ENCODE data around the gene LIME1.
"Not testable (repeated sequence)": the region's sequence is repeated elsewhere in the genome, so short reads cannot be mapped to it uniquely, and the experiment has no call there.

The LIME1 gene

DNA sequence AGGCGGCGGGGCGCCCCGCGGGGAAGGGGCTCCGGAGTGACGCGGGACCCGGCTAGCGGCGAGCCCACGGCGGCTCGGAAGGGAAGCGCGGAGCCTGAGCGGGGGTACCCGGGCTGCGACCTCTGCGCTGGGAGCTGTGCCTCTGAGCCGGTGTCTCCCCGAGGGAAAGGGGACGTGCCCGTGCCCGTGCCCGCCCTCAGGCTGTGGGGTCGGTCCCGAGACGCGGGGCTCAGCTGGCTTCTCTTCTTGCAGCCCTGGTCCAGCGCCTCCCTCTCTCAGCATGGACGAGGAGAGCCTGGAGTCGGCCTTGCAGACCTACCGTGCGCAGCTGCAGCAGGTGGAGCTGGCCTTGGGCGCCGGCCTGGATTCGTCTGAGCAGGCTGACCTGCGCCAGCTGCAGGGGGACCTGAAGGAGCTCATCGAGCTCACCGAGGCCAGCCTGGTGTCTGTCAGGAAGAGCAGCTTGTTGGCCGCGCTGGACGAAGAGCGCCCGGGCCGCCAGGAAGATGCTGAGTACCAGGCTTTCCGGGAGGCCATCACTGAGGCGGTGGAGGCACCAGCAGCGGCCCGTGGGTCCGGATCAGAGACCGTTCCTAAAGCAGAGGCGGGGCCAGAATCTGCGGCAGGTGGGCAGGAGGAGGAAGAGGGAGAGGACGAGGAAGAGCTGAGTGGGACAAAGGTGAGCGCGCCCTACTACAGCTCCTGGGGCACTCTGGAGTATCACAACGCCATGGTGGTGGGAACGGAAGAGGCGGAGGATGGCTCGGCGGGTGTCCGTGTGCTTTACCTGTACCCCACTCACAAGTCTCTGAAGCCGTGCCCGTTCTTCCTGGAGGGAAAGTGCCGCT lies 27.9 kb upstream of the LIME1 start:
- DNase-seq (ENCODE audit: low spot score), result no peak

DNA sequence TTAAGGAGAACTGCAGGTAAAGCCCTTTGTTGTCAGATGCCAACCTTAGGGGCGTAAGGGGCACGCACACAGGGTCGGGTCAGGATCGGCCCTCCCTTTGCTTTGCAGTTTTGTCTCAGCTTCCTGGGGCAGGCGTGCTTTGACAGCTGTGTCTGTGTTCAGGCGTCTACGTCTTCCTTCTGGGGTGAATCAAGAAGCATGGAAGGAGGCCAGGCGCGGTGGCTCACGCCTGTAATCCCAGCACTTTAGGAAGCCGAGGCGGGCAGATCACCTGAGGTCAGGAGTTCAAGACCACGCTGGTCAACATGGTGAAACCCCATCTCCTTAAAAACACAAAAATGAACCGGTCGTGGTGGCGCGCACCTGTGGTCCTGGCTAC lies 27.3 kb upstream of the LIME1 start:
- DNase-seq (ENCODE audit: low spot score), result no peak

DNA sequence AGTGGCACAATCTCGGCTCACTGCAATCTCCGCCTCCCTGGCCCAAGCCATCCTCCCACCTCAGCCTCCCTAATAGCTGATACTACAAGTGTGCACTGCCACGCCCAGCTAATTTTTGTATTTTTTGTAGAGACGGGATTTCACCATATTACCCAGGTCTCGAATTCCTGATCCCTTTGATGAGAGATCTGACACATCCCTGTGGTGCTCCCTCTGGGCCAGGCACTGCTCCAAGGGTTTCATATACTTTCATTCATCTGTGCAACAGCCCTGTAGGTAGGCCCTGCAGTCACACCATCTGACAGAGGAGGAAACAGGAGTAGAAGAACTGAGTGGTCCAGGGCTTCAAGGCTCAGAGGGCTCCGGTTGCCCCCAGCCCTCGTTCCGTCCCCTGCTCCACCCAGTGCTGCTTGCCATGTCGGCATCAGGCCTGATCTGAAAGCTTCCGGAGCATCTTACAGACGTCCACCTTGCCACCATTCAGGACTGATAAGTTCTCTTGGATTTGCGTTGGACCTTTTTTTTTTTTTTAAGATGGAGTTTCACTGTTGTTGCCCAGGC lies 25.3 kb upstream of the LIME1 start:
- DNase-seq (ENCODE audit: low spot score), result no peak

DNA sequence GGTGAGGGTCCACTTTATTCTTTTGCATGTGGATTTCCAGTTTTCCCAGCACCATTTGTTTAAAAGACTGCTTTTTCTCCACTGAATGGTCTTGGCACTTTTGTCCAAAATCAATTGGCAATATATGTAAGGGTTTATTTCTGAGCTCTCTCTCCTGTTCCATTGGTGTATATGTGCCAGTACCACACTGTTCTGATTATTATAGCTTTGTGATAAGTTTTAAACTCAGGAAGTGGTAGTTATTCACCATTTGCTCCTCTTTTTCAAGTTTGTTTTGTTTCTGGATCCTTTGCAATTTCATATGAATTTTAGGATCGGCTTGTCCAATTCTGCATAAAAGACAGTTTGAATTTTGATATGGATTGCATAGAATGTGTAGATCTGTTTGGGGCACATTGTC lies 24.3 kb upstream of the LIME1 start:
- no peak for DNase-seq (ENCODE audit: low spot score)

DNA sequence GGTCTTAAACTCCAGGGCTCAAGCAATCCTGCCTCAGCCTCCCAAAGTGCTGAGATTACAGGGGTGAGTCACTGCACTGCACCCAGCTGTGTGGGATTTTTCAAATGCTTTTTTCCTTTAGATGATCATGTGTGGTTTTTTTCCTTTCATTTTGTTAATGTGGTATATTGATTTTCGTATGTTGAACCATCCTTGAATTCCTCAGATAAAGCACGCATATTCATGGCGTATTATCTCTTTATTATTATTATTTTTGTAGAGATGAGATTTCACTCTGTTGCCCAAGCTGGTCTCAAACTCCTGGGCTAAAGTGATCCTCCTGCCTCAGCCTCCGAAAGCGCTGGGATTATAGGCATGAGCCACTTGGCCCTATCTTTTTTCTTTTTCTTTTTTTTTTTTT lies 21.6 kb upstream of the LIME1 start:
- DNase-seq (ENCODE audit: low spot score), result no peak

DNA sequence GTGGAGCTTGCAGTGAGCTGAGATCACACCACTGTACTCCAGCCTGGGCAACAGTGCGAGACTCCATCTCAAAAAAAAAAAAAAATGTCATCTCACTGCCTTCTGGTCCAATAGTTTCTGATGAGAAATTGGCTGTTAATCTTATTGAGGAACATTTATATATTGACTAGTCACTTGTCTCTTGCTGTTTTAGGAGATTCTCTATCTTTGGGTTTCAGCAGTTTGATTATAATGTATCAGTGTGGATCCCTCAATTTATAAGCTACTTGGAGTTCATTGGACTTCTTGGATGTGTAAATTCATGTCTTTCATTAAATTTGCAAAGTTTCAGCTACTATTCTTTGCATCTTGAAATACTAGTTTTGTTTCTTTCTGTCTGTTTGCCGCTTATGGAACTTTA lies 17.5 kb upstream of the LIME1 start:
- no peak for DNase-seq (ENCODE audit: low spot score)

DNA sequence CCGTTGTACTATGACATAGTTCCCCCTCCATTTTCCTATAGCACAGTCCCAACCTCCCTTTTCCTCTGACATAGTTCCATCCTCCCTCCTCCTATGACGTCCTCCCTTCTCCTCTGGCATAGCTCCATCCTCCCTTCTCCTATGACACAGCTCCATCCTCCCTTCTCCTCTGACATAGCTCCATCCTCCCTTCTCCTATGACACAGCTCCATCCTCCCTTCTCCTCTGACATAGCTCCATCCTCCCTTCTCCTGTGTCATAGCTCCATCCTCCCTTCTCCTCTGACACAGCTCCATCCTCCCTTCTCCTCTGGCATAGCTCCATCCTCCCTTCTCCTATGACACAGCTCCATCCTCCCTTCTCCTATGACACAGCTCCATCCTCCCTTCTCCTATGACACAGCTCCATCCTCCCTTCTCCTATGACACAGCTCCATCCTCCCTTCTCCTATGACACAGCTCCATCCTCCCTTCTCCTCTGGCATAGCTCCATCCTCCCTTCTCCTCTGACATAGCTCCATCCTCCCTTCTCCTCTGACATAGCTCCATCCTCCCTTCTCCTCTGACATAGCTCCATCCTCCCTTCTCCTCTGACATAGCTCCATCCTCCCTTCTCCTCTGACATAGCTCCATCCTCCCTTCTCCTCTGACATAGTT lies 13.4 kb upstream of the LIME1 start:
- DNase-seq (ENCODE audit: low spot score), result not testable (repeated sequence)

DNA sequence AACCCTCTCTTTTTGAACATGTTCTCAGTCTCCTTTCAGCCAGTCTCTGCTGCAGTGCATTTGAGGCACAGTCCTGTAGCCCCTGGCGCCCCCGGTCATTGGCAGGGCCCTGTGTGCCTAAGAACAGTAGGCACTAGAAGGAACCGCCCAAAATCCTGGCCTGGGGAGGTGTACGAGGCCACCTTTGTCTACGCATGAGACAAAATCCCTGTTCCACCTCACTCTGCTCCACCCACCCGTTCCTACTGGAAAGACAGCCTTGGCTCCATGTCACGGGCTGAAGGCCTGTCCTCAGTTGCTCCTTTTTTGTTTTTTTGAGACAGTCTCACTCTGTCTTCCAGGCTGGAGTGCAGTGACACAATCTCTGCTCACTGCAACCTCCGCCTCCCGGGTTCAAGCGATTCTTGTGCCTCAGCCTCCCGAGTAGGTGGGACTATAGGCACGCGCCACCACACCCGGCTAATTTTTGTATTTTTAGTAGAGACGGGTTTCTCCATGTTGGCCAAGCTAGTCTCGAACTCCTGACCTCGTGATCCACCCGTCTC lies 6.2 kb upstream of the LIME1 start:
- not testable (repeated sequence) for DNase-seq (ENCODE audit: low spot score)

DNA sequence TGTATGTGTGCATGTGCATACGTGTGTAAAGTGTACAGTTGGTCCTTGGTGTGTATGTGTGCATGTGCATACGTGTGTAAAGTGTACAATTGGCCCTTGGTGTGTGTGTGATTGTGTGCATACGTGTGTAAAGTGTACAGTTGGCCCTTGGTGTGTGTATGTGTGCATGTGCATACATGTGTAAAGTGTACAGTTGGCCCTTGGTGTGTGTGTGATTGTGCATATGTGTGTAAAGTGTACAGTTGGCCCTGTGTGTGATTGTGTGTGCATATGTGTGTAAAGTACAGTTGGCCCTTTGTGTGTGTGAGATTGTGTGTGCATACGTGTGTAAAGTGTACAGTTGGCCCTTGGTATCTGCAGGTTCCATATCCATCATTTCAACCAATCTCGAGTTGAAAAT lies 5.1 kb upstream of the LIME1 start:
- DNase-seq (ENCODE audit: low spot score), result no peak

DNA sequence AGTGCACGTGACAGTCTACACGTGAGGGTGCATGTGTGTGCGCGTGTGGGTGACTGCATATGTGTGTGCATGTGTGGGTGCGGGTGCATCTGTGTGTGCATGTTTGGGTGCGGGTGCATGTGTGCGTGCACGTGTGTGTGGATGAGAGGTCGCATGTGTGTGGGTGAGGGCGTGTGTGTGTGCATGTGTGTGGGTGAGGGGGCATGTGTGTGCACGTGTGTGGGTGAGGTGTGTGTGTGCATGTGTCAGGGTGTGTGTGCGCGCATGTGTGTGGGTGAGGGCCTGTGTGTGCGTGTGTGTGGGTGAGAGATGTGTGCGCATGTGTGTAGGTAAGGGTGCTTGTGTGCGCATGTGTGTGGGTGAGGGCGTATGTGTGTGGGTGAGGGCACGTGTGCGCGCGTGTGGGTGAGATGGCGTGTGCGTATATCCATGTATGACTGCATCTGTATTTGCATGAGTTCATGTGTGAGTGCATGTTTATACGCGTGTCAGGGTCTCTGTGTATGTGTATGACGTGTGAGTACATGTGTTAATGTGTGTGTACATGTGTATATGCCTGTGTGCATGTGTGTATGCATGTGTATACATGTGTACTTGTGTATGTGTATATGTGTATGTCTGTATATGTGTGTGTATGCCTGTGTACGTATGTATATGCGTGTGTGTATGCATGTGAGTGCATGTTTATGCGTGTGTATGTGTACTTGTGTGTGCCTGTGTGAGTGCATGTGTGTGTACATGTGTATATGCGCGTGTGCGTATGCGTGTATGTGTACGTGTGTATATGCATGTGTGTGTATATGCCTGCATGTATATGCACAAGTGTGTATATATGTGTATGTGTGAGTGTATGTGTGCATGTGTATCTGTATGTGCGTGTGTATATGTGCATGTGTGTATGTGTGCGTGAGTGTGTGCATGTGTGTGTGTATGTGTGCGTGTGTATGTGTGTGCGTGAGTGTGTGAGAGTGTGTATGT lies 4.1 kb upstream of the LIME1 start:
- DNase-seq (ENCODE audit: low spot score), result no peak

DNA sequence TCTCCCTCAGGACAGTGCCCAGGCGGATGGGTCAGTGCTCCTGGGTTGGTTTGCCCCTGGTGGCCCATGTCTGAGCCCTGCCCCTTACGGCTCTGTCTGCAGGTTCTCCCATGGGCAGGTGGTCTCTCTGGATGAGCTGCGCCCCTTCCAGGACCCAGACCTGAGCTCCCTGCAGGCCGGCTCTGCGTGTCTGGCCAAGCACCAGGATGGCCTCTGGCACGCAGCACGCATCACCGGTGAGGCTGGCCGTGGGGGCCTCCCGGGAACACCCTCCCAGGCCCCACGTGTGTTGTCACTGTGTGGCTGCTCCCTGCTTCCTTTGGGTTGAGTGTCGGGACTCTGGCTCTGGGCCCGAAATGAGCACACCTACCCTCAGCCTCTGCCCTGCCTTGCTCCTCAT lies 3.3 kb upstream of the LIME1 start:
- no peak for DNase-seq (ENCODE audit: low spot score)

DNA sequence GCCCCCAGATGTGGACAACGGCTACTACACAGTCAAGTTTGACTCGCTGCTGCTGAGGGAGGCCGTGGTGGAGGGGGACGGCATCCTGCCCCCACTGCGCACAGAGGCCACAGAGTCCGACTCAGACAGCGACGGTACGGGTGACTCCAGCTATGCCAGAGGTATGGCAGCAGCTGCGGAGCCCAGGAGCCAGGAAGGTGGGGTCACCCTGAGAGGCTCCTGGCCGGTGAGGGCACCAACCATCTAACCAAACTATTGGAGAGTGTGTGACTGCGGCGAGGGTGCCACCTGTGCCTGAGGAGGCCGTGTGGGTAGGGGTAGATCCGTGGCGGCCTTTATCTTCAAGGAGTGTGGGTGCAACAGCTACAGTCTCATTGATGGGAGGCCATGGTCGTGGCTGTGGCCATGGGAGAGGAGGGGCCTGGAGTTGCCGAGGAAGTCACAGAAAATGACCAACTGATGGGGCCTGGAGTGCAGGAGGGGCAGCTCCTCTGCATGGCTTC lies 2.8 kb upstream of the LIME1 start:
- DNase-seq (ENCODE audit: low spot score), result no peak

DNA sequence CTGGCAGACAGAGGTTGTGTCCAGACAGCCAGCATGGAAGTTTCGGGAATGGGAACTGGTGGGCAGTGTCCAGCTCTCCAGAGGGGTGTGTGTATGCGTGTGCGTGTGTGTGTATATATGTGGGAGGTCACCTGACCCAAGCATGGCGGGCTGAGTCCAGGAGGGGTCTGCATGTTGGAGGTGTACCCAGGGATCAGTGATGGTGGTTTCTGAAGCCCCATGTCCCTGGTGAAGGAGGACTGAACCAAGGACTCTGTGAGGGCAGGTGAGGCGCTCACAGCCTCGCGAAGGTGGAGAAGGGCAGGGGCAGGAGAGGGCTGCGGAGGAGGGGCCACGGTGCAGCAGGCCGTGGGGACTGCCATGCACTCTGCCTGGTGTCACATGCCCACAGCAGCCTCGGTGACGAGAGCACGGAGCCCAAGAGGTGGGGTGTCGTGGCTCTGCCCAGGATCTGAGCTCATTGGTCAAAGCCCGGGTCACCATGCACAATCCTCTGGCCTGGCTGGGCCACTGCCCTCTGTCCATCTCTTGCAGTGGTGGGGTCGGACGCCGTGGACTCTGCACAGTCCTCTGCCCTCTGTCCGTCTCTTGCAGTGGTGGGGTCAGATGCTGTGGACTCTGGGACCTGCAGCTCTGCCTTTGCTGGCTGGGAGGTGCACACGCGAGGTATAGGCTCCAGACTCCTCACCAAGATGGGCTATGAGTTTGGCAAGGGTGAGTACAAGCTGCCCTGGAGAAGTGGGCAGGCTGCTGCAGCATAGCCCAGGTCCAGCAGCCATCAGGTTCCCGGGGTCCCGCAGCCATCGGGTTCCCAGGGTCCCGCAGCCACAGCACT lies 2.1 kb upstream of the LIME1 start:
- DNase-seq (ENCODE audit: low spot score), result no peak

DNA sequence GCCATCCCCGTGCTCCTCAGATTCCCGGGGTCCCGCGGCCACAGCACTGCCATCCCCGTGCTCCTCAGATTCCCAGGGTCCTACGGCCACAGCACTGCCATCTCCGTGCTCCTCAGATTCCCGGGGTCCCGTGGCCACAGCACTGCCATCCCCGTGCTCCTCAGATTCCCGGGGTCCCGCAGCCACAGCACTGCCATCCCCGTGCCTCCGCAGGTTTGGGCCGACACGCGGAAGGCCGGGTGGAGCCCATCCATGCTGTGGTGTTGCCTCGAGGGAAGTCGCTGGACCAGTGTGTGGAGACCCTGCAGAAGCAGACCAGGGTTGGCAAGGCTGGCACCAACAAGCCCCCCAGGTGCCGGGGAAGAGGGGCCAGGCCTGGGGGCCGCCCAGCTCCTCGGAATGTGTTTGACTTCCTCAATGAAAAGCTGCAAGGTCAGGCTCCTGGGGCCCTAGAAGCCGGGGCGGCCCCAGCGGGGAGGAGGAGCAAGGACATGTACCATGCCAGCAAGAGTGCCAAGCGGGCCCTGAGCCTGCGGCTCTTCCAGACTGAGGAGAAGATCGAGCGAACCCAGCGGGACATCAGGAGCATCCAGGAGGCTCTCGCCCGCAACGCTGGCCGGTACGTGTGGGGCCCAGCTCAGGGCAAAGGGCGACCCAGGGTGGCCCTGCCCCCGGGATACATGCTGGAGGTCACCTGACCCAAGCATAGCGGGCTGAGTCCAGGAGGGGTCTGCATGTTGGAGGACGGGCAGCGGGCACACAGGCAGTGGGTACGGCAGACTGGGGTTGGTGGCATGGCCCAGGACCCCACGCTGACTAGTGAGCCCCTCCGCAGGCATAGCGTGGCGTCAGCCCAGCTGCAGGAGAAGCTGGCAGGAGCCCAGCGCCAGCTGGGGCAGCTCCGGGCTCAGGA lies 1.3 kb upstream of the LIME1 start:
- DNase-seq (ENCODE audit: low spot score), result no peak

DNA sequence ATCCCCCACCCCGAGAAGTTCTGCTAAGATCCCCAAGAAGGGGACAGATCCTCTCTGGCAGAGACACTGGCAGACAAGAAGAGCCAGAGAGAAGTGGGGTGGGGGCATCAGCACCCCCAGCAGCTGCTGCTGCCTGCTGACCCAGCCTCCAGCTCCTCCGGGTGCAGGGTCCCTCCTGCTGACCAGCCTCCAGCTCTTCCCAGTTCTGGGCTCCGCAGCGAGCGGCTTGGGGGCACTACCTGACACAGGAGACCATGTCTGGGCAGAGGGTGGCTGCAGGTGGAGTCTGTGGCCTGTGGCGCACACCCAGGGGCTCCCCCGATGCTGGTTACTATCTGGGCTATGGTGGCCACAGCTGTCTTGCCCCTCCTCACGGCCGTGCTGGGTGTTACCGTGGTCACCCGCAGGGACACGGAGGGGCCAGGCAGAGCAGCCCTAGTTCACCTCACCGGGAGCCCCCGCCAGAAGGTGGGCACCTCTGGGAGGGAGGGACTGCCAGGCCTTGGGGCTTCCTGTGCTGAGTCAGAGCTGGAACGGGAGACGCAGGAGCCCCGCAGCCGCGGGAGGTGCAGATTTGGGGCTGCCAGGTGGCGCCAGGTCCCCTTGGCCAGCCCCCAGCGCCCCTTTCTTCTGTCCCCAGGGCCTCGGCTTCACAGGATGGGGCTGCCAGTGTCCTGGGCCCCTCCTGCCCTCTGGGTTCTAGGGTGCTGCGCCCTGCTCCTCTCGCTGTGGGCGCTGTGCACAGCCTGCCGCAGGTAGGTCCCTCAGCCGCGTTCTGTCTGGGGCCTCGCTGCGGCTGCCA lies 630 bp downstream of the LIME1 start:
- no peak for DNase-seq (ENCODE audit: low spot score)

DNA sequence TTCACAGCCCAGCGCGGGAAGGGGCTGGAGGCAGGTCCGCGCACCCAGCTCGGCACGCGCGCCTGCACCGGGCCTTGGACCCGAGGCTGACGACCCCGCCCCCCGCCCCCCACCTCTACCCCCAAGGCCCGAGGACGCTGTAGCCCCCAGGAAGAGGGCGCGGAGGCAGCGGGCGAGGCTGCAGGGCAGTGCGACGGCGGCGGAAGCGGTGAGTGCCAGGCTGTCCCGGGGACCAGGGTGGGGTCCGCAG lies 1.2 kb downstream of the LIME1 start:
- no peak for DNase-seq (ENCODE audit: low spot score)

DNA sequence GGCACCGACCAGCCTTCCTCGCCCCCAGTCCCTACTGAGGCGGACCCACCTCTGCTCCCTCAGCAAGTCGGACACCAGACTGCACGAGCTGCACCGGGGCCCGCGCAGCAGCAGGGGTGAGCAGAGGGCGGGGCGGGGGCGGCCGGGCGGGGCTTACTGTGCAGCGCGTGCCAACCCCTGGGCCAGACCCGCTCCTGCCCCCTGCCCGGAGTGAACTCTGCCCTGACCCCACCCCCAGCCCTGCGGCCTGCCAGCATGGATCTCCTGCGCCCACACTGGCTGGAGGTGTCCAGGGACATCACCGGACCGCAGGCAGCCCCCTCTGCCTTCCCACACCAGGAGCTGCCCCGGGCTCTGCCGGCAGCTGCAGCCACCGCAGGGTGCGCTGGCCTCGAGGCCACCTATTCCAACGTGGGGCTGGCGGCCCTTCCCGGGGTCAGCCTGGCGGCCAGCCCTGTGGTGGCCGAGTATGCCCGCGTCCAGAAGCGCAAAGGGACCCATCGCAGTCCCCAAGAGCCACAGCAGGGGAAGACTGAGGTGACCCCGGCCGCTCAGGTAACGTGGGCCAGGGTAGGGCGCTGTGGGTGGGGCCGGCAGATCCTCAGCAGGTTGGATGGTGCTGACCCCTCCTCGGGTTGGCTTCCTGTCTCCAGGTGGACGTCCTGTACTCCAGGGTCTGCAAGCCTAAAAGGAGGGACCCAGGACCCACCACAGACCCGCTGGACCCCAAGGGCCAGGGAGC lies 1.7 kb downstream of the LIME1 start:
- DNase-seq (ENCODE audit: low spot score), result no peak

DNA sequence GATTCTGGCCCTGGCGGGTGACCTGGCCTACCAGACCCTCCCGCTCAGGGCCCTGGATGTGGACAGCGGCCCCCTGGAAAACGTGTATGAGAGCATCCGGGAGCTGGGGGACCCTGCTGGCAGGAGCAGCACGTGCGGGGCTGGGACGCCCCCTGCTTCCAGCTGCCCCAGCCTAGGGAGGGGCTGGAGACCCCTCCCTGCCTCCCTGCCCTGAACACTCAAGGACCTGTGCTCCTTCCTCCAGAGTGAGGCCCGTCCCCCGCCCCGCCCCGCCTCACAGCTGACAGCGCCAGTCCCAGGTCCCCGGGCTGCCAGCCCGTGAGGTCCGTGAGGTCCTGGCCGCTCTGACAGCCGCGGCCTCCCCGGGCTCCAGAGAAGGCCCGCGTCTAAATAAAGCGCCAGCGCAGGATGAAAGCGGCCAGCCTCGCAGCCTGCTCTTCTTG lies 2.2 kb downstream of the LIME1 start:
- no peak for DNase-seq (ENCODE audit: low spot score)

Measured in activated CD4-positive, alpha-beta T cell treated with anti-CD3 and anti-CD28 coated beads, Interleukin-2, Interleukin-4, amounts not matched to agents 100 ng/mL and 50 ng/mL, durations not matched to agents 16 hours and 8 hours (primary cell).